DND-41 (cell line): ENCODE results near the gene EFCAB9.

ENCODE experiments used
- ATAC-seq: fragments of 200-7000 bp; cut with Tn5 transposase; 3 replicates; pipeline ENCODE4 v1.9.1; 2021; ENCODE audit warnings: low read depth; ENCODE audit not compliant: insufficient read depth
- DNase-seq: peaks from one replicate; pipeline ENCODE4 v3.0.0-alpha.2; 2020
- H2AFZ ChIP-seq: 2 replicates; pipeline ENCODE4 v1.6.0; 2012; ENCODE audit warnings: low read depth, low read length
- H3K27ac ChIP-seq: 2 replicates; pipeline ENCODE4 v1.5.1; 2012; ENCODE audit warnings: low read length, inconsistent platforms
- H3K27me3 ChIP-seq: fragments of 200-600 bp; sonication (generic); 2 replicates; pipeline ENCODE4 v1.6.0; 2012; ENCODE audit warnings: low read length, mild to moderate bottlenecking, inconsistent platforms; ENCODE audit not compliant: insufficient read depth, poor library complexity
- H3K36me3 ChIP-seq: 2 replicates; pipeline ENCODE4 v1.5.1; 2012; ENCODE audit warnings: low read length, inconsistent platforms; ENCODE audit not compliant: insufficient read depth
- H3K4me1 ChIP-seq: 2 replicates; pipeline ENCODE4 v1.5.1; 2012; ENCODE audit warnings: mild to moderate bottlenecking, low read length; ENCODE audit not compliant: insufficient read depth
- H3K4me2 ChIP-seq: 2 replicates; pipeline ENCODE4 v1.6.0; 2012; ENCODE audit warnings: mild to moderate bottlenecking, moderate library complexity, low read length, inconsistent platforms; ENCODE audit not compliant: insufficient read depth
- H3K4me3 ChIP-seq, 2 experiments: fragments of 200-600 bp in 1 of 2; shearing (Covaris generic) in 1 of 2; 2 replicates each; pipeline ENCODE4 v1.5.1; 2012 to 2016; ENCODE audit warnings: inconsistent platforms in 2 of 2, low read length in 2 of 2, mild to moderate bottlenecking in 2 of 2, low read depth in 1 of 2, moderate library complexity in 1 of 2
- H3K79me2 ChIP-seq: 2 replicates; pipeline ENCODE4 v1.6.0; 2012; ENCODE audit warnings: low read length, inconsistent platforms; ENCODE audit not compliant: insufficient read depth
- H3K9ac ChIP-seq: 2 replicates; pipeline ENCODE4 v1.6.0; 2012; ENCODE audit warnings: low read depth, mild to moderate bottlenecking, inconsistent platforms, low read length, moderate library complexity
- H3K9me3 ChIP-seq: 2 replicates; pipeline ENCODE4 v1.5.1; 2012; ENCODE audit warnings: low read length, moderate library complexity, mild to moderate bottlenecking, inconsistent platforms; ENCODE audit not compliant: insufficient read depth, severe bottlenecking
- H4K20me1 ChIP-seq: 2 replicates; pipeline ENCODE4 v1.6.0; 2012; ENCODE audit warnings: low read length; ENCODE audit not compliant: insufficient read depth
- CTCF ChIP-seq: IDR thresholded peaks from 2 replicates; pipeline ENCODE4 v1.5.1; 2012; ENCODE audit warnings: borderline replicate concordance, low read length, moderate library complexity, mild to moderate bottlenecking; ENCODE audit not compliant: poor library complexity, severe bottlenecking; ENCODE audit errors: extremely low read depth
- EZH2 ChIP-seq: IDR thresholded peaks from 3 replicates; pipeline ENCODE4 v1.6.1; 2012; ENCODE audit warnings: borderline replicate concordance, low read depth, mild to moderate bottlenecking, moderate library complexity, low read length, inconsistent platforms; ENCODE audit not compliant: severe bottlenecking

The EFCAB9 gene

GRCh38 chr5:172209714-172210113, 15.7 kb downstream of the EFCAB9 start:
- H3K9me3 ChIP-seq = no peaks in the 10 kb centered on the region
- no peaks in the 10 kb centered on the region; the same call in 1 of the 2 replicates for H4K20me1 ChIP-seq
- H3K27ac ChIP-seq = no peak overlapping the region
- no peak overlapping the region for H3K4me2 ChIP-seq
- TF ChIP-seq CTCF = no peak
- H3K9ac ChIP-seq = no peak overlapping the region
- H3K36me3 ChIP-seq = peaks cover 27% of the 10 kb centered on the region
- H3K79me2 ChIP-seq = no peaks in the 10 kb centered on the region
- no peaks in the 10 kb centered on the region for H3K27me3 ChIP-seq
- ATAC-seq (no peak), DNase-seq (no peak)
- no peak overlapping the region for H3K4me3 ChIP-seq
- no peak overlapping the region for H2AFZ ChIP-seq
- no peaks in the 10 kb centered on the region for H3K4me1 ChIP-seq

- Histone ChIP-seq H3K27me3 (no peaks in the 10 kb centered on the region), H3K4me2 (no peak overlapping the region), H3K36me3 (peaks cover 29% of the 10 kb centered on the region), H3K27ac (no peak overlapping the region), H4K20me1 (no peaks in the 10 kb centered on the region; the same call in 1 of the 2 replicates), H3K9me3 (no peaks in the 10 kb centered on the region), H2AFZ (no peak overlapping the region), H3K4me3 (no peak overlapping the region), H3K4me1 (no peaks in the 10 kb centered on the region), H3K79me2 (no peaks in the 10 kb centered on the region), H3K9ac (no peak overlapping the region)
- TF ChIP-seq EZH2 = no peak
- TF ChIP-seq CTCF = no peak
- ATAC-seq (no peak), DNase-seq (no peak)
Observed at GRCh38 chr5:172211676-172212075, 17.7 kb downstream of the EFCAB9 start.

GRCh38 chr5:172213126-172213525, 19.2 kb downstream of the EFCAB9 start:
- H3K9ac ChIP-seq = no peak overlapping the region
- peaks cover 30% of the 10 kb centered on the region for H3K36me3 ChIP-seq
- no peaks in the 10 kb centered on the region for H3K79me2 ChIP-seq
- ATAC-seq (no peak), DNase-seq (no peak)
- H3K4me2 ChIP-seq = no peak overlapping the region
- H3K27me3 ChIP-seq = no peaks in the 10 kb centered on the region
- TF ChIP-seq CTCF = no peak
- no peak for TF ChIP-seq EZH2
- H3K27ac ChIP-seq = no peak overlapping the region
- no peaks in the 10 kb centered on the region for H3K9me3 ChIP-seq
- H4K20me1 ChIP-seq = no peaks in the 10 kb centered on the region; the same call in 1 of the 2 replicates
- H2AFZ ChIP-seq = no peak overlapping the region
- no peaks in the 10 kb centered on the region for H3K4me1 ChIP-seq
- H3K4me3 ChIP-seq = no peak overlapping the region

GRCh38 chr5:172216345-172216744, 22.4 kb downstream of the EFCAB9 start:
- Histone ChIP-seq H3K4me3 (no peak overlapping the region), H3K4me2 (no peak overlapping the region), H2AFZ (no peak overlapping the region), H3K9me3 (peaks cover 6% of the 10 kb centered on the region), H3K27me3 (no peaks in the 10 kb centered on the region), H3K27ac (no peak overlapping the region), H4K20me1 (no peaks in the 10 kb centered on the region; the same call in 1 of the 2 replicates), H3K9ac (no peak overlapping the region), H3K4me1 (no peaks in the 10 kb centered on the region), H3K79me2 (no peaks in the 10 kb centered on the region), H3K36me3 (peaks cover 43% of the 10 kb centered on the region)
- DNase-seq = no peak
- ATAC-seq = no peak
- TF ChIP-seq CTCF (no peak), EZH2 (no peak)
